Astrocyte (in vitro differentiated cells and primary cell): Measurements from ENCODE around the gene HEMK1. TPM values are rescaled to one million over a fixed set of nuclear protein-coding genes. Genes with fewer than 3 reads are reported as not detected.

Source experiments
- DNase-seq: peaks from one replicate; pipeline ENCODE4 v3.0.0-alpha.2; 2010; ENCODE audit warnings: low read depth
- FAIRE-seq: peaks from 2 replicates; lab custom pipeline; 2011; peaks lifted over from hg19 to GRCh38; lab: Jason Lieb, UNC
- H2AFZ ChIP-seq: 2 replicates; pipeline ENCODE4 v1.6.0; 2012; ENCODE audit warnings: low read depth, low read length, inconsistent platforms
- H3K27ac ChIP-seq: 2 replicates; pipeline ENCODE4 v1.5.1; 2011; ENCODE audit warnings: low read depth, low read length, inconsistent platforms
- H3K27me3 ChIP-seq: 2 replicates; pipeline ENCODE4 v1.6.0; 2011; ENCODE audit warnings: low read length, inconsistent platforms; ENCODE audit not compliant: insufficient read depth
- H3K36me3 ChIP-seq: 2 replicates; pipeline ENCODE4 v1.5.1; 2011; ENCODE audit warnings: low read length, inconsistent platforms; ENCODE audit not compliant: insufficient read depth
- H3K4me1 ChIP-seq: 2 replicates; pipeline ENCODE4 v1.5.1; 2011; ENCODE audit warnings: low read length, inconsistent platforms; ENCODE audit not compliant: insufficient read depth
- H3K4me2 ChIP-seq: 2 replicates; pipeline ENCODE4 v1.6.0; 2012; ENCODE audit warnings: low read length, inconsistent platforms
- H3K4me3 ChIP-seq: 2 replicates; pipeline ENCODE4 v1.5.1; 2011; ENCODE audit warnings: low read depth, mild to moderate bottlenecking, low read length, inconsistent platforms; ENCODE audit not compliant: insufficient read depth
- H3K79me2 ChIP-seq: 2 replicates; pipeline ENCODE4 v1.6.0; 2012; ENCODE audit warnings: mild to moderate bottlenecking, low read length, inconsistent platforms; ENCODE audit not compliant: insufficient read depth
- H3K9ac ChIP-seq: 2 replicates; pipeline ENCODE4 v1.6.0; 2012; ENCODE audit warnings: mild to moderate bottlenecking, low read length, inconsistent platforms
- H3K9me3 ChIP-seq: 2 replicates; pipeline ENCODE4 v1.5.1; 2012; ENCODE audit warnings: low read depth, mild to moderate bottlenecking, low read length, inconsistent platforms; ENCODE audit not compliant: insufficient read depth
- H4K20me1 ChIP-seq: 2 replicates; pipeline ENCODE4 v1.6.0; 2012; ENCODE audit warnings: low read length, inconsistent platforms; ENCODE audit not compliant: insufficient read depth
- H3K27ac Mint-ChIP-seq: one replicate; pipeline ENCODE4 v1.8.0; 2021; ENCODE audit warnings: mild to moderate bottlenecking, mixed read lengths; ENCODE audit not compliant: unreplicated experiment
- H3K27me3 Mint-ChIP-seq: one replicate; pipeline ENCODE4 v1.8.0; 2021; ENCODE audit warnings: low read depth, mixed read lengths; ENCODE audit not compliant: unreplicated experiment
- H3K36me3 Mint-ChIP-seq: one replicate; pipeline ENCODE4 v1.8.0; 2021; ENCODE audit warnings: low read depth, mixed read lengths; ENCODE audit not compliant: unreplicated experiment
- H3K4me1 Mint-ChIP-seq: one replicate; pipeline ENCODE4 v1.8.0; 2021; ENCODE audit warnings: low read depth, mixed read lengths; ENCODE audit not compliant: unreplicated experiment
- H3K4me3 Mint-ChIP-seq: one replicate; pipeline ENCODE4 v1.8.0; 2021; ENCODE audit warnings: mild to moderate bottlenecking, moderate library complexity, mixed read lengths; ENCODE audit not compliant: unreplicated experiment
- H3K9me3 Mint-ChIP-seq: one replicate; pipeline ENCODE4 v1.8.0; 2021; ENCODE audit warnings: mild to moderate bottlenecking, mixed read lengths; ENCODE audit not compliant: unreplicated experiment
- EZH2 ChIP-seq: IDR thresholded peaks from 2 replicates; pipeline ENCODE4 v1.6.1; 2012; ENCODE audit warnings: mild to moderate bottlenecking, low read length, inconsistent platforms; ENCODE audit not compliant: insufficient read depth
- total RNA-seq: library from RNA; stranded (reverse); gene quantifications from 2 replicates; pipeline ENCODE4 v1.2.1, GENCODE V29; 2021
- TF ChIP-seq, protein P1 (sequence below): IDR thresholded peaks from 2 replicates; pipeline ENCODE4 v1.5.1; 2011; ENCODE audit warnings: low read depth, mild to moderate bottlenecking, inconsistent platforms, low read length, moderate library complexity; ENCODE audit not compliant: insufficient read depth

The HEMK1 gene
- total RNA-seq, 1 donor from 2014 or later = 13.6 TPM

DNA sequence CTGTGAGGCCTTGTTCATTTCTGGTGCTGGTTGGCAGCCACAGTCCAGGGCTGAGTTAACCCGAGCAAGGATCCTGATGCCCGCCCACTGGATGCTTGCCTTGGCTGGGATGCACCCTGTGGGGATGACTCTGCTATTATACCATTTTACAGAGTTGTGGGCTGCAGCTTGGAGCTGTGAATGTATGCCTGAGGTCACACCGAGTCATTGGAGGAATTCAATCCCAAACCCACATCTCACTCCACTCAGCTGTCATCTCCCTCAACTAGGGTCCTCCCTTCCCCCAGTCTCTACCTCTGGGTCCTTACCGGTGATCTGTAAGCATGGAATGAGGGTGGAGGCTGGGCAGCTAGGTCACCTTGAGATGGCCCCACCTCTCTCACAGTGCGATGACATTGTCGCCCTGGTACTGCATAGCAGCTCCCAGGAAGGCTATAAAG is 69.8 kb downstream of the HEMK1 start:
- H3K27ac ChIP-seq = no peak overlapping the region
- peaks cover 13% of the 10 kb centered on the region for H4K20me1 ChIP-seq
- no peak for FAIRE-seq
- DNase-seq = peak; percentile 71
- H3K4me3 Mint-ChIP-seq = no peak overlapping the region
- no peaks in the 10 kb centered on the region for H3K9me3 ChIP-seq
- H3K36me3 Mint-ChIP-seq = peaks cover 13% of the 10 kb centered on the region
- no peaks in the 10 kb centered on the region for H3K79me2 ChIP-seq
- peak overlapping the region; percentile 39 for H3K4me2 ChIP-seq
- H3K9me3 Mint-ChIP-seq = no peaks in the 10 kb centered on the region
- no peaks in the 10 kb centered on the region for H3K36me3 ChIP-seq
- no peak overlapping the region for H3K4me3 ChIP-seq
- peaks cover 16% of the 10 kb centered on the region for H3K4me1 ChIP-seq
- peaks cover 27% of the 10 kb centered on the region for H3K4me1 Mint-ChIP-seq
- no peak for TF ChIP-seq EZH2
- peak overlapping the region; percentile 3 for H3K9ac ChIP-seq
- H2AFZ ChIP-seq = no peak overlapping the region
- peaks cover 2% of the 10 kb centered on the region for H3K27me3 Mint-ChIP-seq
- H3K27me3 ChIP-seq = no peaks in the 10 kb centered on the region
- H3K27ac Mint-ChIP-seq = peak overlapping the region; percentile 83

DNA sequence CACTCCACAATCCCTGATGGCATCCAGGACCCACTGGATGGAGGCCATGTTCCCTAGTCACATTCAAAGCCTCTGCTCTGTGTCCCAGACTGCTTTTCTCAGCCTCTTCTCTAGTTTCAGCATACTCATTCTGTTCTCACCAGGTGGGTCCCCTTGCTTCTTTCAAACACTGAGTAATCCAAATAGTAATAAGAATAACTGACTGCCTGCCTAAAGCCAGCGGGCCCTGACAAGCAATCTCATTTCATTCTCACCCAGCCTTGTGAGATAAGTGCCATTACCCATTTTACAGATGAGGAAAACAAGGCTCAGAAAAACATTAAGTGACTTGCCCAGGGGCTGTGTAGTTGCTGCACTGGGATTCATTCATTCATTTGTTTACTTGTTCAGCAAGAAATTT is 73.1 kb downstream of the HEMK1 start:
- H3K9ac ChIP-seq = no peak overlapping the region
- Mint-ChIP-seq H3K4me1 (peaks cover 22% of the 10 kb centered on the region), H3K4me3 (no peak overlapping the region), H3K36me3 (peaks cover 18% of the 10 kb centered on the region), H3K9me3 (no peaks in the 10 kb centered on the region), H3K27me3 (peaks cover 2% of the 10 kb centered on the region), H3K27ac (no peak overlapping the region)
- H3K4me1 ChIP-seq = peaks cover 16% of the 10 kb centered on the region
- H3K4me3 ChIP-seq = no peak overlapping the region
- TF ChIP-seq EZH2 = no peak
- TF ChIP-seq, protein P1, sequence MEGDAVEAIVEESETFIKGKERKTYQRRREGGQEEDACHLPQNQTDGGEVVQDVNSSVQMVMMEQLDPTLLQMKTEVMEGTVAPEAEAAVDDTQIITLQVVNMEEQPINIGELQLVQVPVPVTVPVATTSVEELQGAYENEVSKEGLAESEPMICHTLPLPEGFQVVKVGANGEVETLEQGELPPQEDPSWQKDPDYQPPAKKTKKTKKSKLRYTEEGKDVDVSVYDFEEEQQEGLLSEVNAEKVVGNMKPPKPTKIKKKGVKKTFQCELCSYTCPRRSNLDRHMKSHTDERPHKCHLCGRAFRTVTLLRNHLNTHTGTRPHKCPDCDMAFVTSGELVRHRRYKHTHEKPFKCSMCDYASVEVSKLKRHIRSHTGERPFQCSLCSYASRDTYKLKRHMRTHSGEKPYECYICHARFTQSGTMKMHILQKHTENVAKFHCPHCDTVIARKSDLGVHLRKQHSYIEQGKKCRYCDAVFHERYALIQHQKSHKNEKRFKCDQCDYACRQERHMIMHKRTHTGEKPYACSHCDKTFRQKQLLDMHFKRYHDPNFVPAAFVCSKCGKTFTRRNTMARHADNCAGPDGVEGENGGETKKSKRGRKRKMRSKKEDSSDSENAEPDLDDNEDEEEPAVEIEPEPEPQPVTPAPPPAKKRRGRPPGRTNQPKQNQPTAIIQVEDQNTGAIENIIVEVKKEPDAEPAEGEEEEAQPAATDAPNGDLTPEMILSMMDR = no peak
- H3K9me3 ChIP-seq = no peaks in the 10 kb centered on the region
- no peaks in the 10 kb centered on the region for H3K27me3 ChIP-seq
- peaks cover 12% of the 10 kb centered on the region for H4K20me1 ChIP-seq
- no peaks in the 10 kb centered on the region for H3K79me2 ChIP-seq
- no peak overlapping the region for H2AFZ ChIP-seq
- H3K4me2 ChIP-seq = no peak overlapping the region
- FAIRE-seq (no peak), DNase-seq (no peak)
- H3K36me3 ChIP-seq = no peaks in the 10 kb centered on the region
- no peak overlapping the region for H3K27ac ChIP-seq

DNA sequence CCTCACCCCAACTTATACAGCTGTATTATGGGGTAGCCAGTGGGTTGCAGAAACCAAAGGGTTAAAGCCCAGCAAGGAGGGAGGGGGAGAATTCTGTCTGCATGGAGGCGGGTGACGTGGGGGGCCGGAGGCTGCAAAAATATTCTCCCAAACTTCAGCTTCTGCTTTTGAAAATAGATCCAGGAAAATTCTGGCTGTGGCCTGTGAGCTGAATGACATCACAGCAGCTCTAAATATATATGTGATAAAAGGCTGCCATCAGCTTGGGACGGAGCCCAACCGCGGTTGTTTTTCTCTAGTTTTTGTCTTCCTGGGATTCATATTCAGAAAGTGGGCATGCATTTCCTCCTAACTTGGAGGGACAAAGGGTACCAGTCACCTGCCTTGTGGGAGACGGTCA is 75.2 kb downstream of the HEMK1 start:
- Mint-ChIP-seq H3K36me3 (peaks cover 18% of the 10 kb centered on the region), H3K27me3 (peaks cover 2% of the 10 kb centered on the region), H3K9me3 (peaks cover 2% of the 10 kb centered on the region), H3K4me3 (no peak overlapping the region), H3K27ac (no peak overlapping the region), H3K4me1 (peaks cover 4% of the 10 kb centered on the region)
- Histone ChIP-seq H3K9ac (no peak overlapping the region), H3K4me3 (no peak overlapping the region), H2AFZ (no peak overlapping the region), H3K27me3 (no peaks in the 10 kb centered on the region), H3K4me2 (no peak overlapping the region), H3K27ac (no peak overlapping the region), H3K36me3 (no peaks in the 10 kb centered on the region), H4K20me1 (peaks cover 6% of the 10 kb centered on the region), H3K9me3 (no peaks in the 10 kb centered on the region), H3K79me2 (no peaks in the 10 kb centered on the region), H3K4me1 (peaks cover 3% of the 10 kb centered on the region)
- DNase-seq = no peak
- no peak for FAIRE-seq
- TF ChIP-seq EZH2 = no peak
- TF ChIP-seq, protein P1 = no peak
